A549 (cell line): ENCODE measurements around the gene ARHGEF6.

Experiments
- CTCF ChIP-seq: fragments of >200 bp; sonication (Bioruptor Twin); formaldehyde crosslinking; IDR thresholded peaks from 3 replicates; pipeline ENCODE4 v1.5.1; 2016
- EP300 ChIP-seq, 2 experiments: fragments of >200 bp; sonication (Bioruptor Twin); formaldehyde crosslinking; IDR thresholded peaks; 2 replicates in 1 of 2; 3 replicates in 1 of 2; pipeline ENCODE4 v1.6.1; 2016 to 2017
- FOSL2 ChIP-seq, 2 experiments: fragments of 450-650 bp in 1 of 2; fragments of >200 bp in 1 of 2; sonication (Bioruptor Twin) in 1 of 2; formaldehyde crosslinking; IDR thresholded peaks; 2 replicates each; pipeline versions ENCODE4 v1.5.0 to v1.6.1; 2016 to 2020; ENCODE audit warnings: mild to moderate bottlenecking in 1 of 2, moderate library complexity in 1 of 2
- HES2 ChIP-seq: fragments of >200 bp; sonication (Bioruptor Twin); formaldehyde crosslinking; IDR thresholded peaks from 2 replicates; pipeline ENCODE4 v1.6.1; 2016
- HMGXB4 ChIP-seq: fragments of 250-450 bp; sonication (Bioruptor Pico); IDR thresholded peaks from 2 replicates; pipeline ENCODE4 v1.5.0; 2021; ENCODE audit warnings: mild to moderate bottlenecking, moderate library complexity, borderline replicate concordance
- JUNB ChIP-seq: fragments of >200 bp; sonication (Bioruptor Twin); formaldehyde crosslinking; IDR thresholded peaks from 2 replicates; pipeline ENCODE4 v1.6.1; 2016
- NPAS2 ChIP-seq: fragments of 250-450 bp; sonication (Bioruptor Pico); IDR thresholded peaks from 2 replicates; pipeline ENCODE4 v1.8.0; 2022; ENCODE audit warnings: mild to moderate bottlenecking, moderate library complexity, borderline replicate concordance
- POLR2A ChIP-seq: IDR thresholded peaks from 2 replicates; pipeline ENCODE4 v1.6.1; 2012; ENCODE audit warnings: mild to moderate bottlenecking, low read length
- ZNF302 ChIP-seq: fragments of 250-450 bp; sonication (Bioruptor Pico); IDR thresholded peaks from 2 replicates; pipeline ENCODE4 v1.9.0; 2021; ENCODE audit warnings: inconsistent platforms, mild to moderate bottlenecking, moderate library complexity

GRCh38 chrX:136750364-136750763 lies 30.4 kb downstream of the ARHGEF6 start:
- no peak for TF ChIP-seq CTCF
- no peak for TF ChIP-seq HMGXB4 (CRISPR knock-in tag)
- TF ChIP-seq POLR2A, result no peak
- no peak for TF ChIP-seq ZNF302 (CRISPR knock-in tag)
- no peak for TF ChIP-seq HES2
- no peak for TF ChIP-seq EP300 (IDR thresholded peaks at IDR 0.05)
- no peak for TF ChIP-seq JUNB
- TF ChIP-seq FOSL2 (IDR thresholded peaks at IDR 0.05), result no peak
- no peak for TF ChIP-seq FOSL2 (CRISPR knock-in tag; IDR thresholded peaks at IDR 0.05)
- no peak for TF ChIP-seq NPAS2 (CRISPR knock-in tag)
